PC-9 (cell line): ENCODE results near the gene APPL1. TPM values are rescaled to one million over a fixed set of nuclear protein-coding genes. Genes with fewer than 3 reads are reported as not detected.
A peak's percentile ranks its signal among the peaks of the same experiment; 100 is the strongest.

Source experiments
- BruUV-seq: library from RNA; stranded (reverse); fragments of 400-500 nt; replicated peaks from 2 replicates; lab custom pipeline; 2021; lab: Mats Ljungman, UMichigan
- CTCF ChIA-PET: fragments of 300-600 bp; sonication (Branson Sonifier 250); formaldehyde crosslinking; loops from one replicate; lab custom pipeline; 2022; ENCODE audit warnings: antibody characterized with exemption; lab: Charles Lee
- POLR2A ChIA-PET: fragments of 300-600 bp; sonication (Branson Sonifier 250); formaldehyde crosslinking; loops from one replicate; lab custom pipeline; 2022; ENCODE audit warnings: antibody characterized with exemption; ENCODE audit not compliant: unreplicated experiment; lab: Charles Lee
- DNase-seq, 2 experiments: peaks; one replicate each; pipeline versions ENCODE4 v3.0.0 to v3.0.0-alpha.2; 2015 to 2022; ENCODE audit warnings: mixed read lengths in 1 of 2
- H2AFZ ChIP-seq: fragments of 200-600 bp; sonication (generic); 2 replicates; pipeline ENCODE4 v1.8.1; 2017; ENCODE audit warnings: antibody characterized with exemption
- H3F3A ChIP-seq: fragments of 200-600 bp; sonication (generic); 2 replicates; pipeline ENCODE4 v1.8.1; 2017; ENCODE audit warnings: antibody characterized with exemption, mild to moderate bottlenecking, low read depth; ENCODE audit not compliant: insufficient read depth
- H3K27ac ChIP-seq: fragments of 200-600 bp; sonication (generic); 2 replicates; pipeline ENCODE4 v1.6.1; 2016; ENCODE audit warnings: mixed run types
- H3K27me3 ChIP-seq: fragments of 200-600 bp; sonication (generic); 2 replicates; pipeline ENCODE4 v1.6.1; 2016; ENCODE audit warnings: low read depth, mixed run types; ENCODE audit not compliant: insufficient read depth
- H3K36me3 ChIP-seq: fragments of 200-600 bp; sonication (generic); 2 replicates; pipeline ENCODE4 v1.6.1; 2016; ENCODE audit warnings: low read depth, mixed run types
- H3K4me1 ChIP-seq: fragments of 200-600 bp; sonication (generic); replicated peaks from 2 replicates; pipeline ENCODE4 v1.6.1; 2016; ENCODE audit warnings: mixed run types; ENCODE audit not compliant: insufficient read depth
- H3K4me2 ChIP-seq: fragments of 200-600 bp; sonication (generic); 2 replicates; pipeline ENCODE4 v1.6.1; 2017; ENCODE audit warnings: mixed run types
- H3K4me3 ChIP-seq: fragments of 200-600 bp; sonication (generic); 2 replicates; pipeline ENCODE4 v1.6.1; 2016; ENCODE audit warnings: mixed run types
- H3K79me2 ChIP-seq: fragments of 200-600 bp; sonication (generic); 2 replicates; pipeline ENCODE4 v1.6.1; 2017; ENCODE audit warnings: low read depth, mixed run types
- H3K9me2 ChIP-seq: fragments of 200-600 bp; sonication (generic); 2 replicates; pipeline ENCODE4 v1.8.1; 2017; ENCODE audit warnings: mild to moderate bottlenecking; ENCODE audit not compliant: insufficient read depth
- H3K9me3 ChIP-seq: fragments of 200-600 bp; sonication (generic); 2 replicates; pipeline ENCODE4 v1.8.1; 2016; ENCODE audit warnings: low read depth; ENCODE audit not compliant: insufficient read depth
- H4K20me1 ChIP-seq: fragments of 200-600 bp; sonication (generic); 2 replicates; pipeline ENCODE4 v1.8.1; 2017; ENCODE audit not compliant: insufficient read depth
- CTCF ChIP-seq: fragments of 200-600 bp; sonication (generic); conservative IDR thresholded peaks from 2 replicates; pipeline ENCODE4 v1.6.1; 2017; ENCODE audit warnings: mixed run types, antibody characterized with exemption, mild to moderate bottlenecking, moderate library complexity
- EZH2 ChIP-seq: fragments of 200-600 bp; sonication (generic); IDR thresholded peaks from 2 replicates; pipeline ENCODE4 v1.8.0; 2017; ENCODE audit warnings: antibody characterized with exemption, low read depth
- intact Hi-C: fragments of 100-400 bp; cut with micrococcal nuclease; formaldehyde crosslinking; loops from one replicate; pipeline ENCODE4 v1.10.0; 2022; ENCODE audit not compliant: unreplicated experiment
- total RNA-seq: library from RNA; stranded (reverse); gene quantifications from 2 replicates; pipeline ENCODE4 v1.2.3, GENCODE V29; 2021

The APPL1 gene
- total RNA-seq, 1 experiment from 2014 or later, result 34.1 TPM

- H3K4me1 ChIP-seq, result peaks cover 22% of the 10 kb centered on the region
- intact Hi-C loops, result loop anchor here (10.0 kb wide), 2 partner anchors 120 to 220 kb away; no protein-coding TSS in a partner anchor
- no peak for TF ChIP-seq CTCF
- no peak for TF ChIP-seq EZH2
- no peaks in the 10 kb centered on the region for H3K27me3 ChIP-seq
- no peak overlapping the region for H2AFZ ChIP-seq
- H3K4me3 ChIP-seq, result no peak overlapping the region
- H3K9me2 ChIP-seq, result no peaks in the 10 kb centered on the region
- no peaks in the 10 kb centered on the region for H3K36me3 ChIP-seq
- no TSS peak for BruUV-seq
- H3K9me3 ChIP-seq, result no peaks in the 10 kb centered on the region
- peaks cover 16% of the 10 kb centered on the region for H3K79me2 ChIP-seq
- H3K4me2 ChIP-seq, result no peak overlapping the region
- H4K20me1 ChIP-seq, result peaks cover 13% of the 10 kb centered on the region
- no peak for DNase-seq
- ChIA-PET POLR2A (no interaction called here), CTCF (no interaction called here)
- no peak overlapping the region for H3K27ac ChIP-seq
- peaks cover 24% of the 10 kb centered on the region for H3F3A ChIP-seq
Observed at GRCh38 chr3:57224856-57225255, 2.7 kb upstream of the APPL1 start.

- Histone ChIP-seq H3K4me1 (peaks cover 27% of the 10 kb centered on the region), H3K36me3 (no peaks in the 10 kb centered on the region), H3K4me3 (no peak overlapping the region), H2AFZ (no peak overlapping the region), H4K20me1 (peaks cover 23% of the 10 kb centered on the region), H3K9me2 (no peaks in the 10 kb centered on the region), H3K9me3 (no peaks in the 10 kb centered on the region), H3K79me2 (peaks cover 24% of the 10 kb centered on the region), H3K27me3 (no peaks in the 10 kb centered on the region), H3K27ac (0 out of 2 replicates have a peak overlapping the region, but pooled peaks have one; percentile 6), H3F3A (peaks cover 24% of the 10 kb centered on the region), H3K4me2 (peak overlapping the region; percentile 84)
- DNase-seq, result no peak
- TF ChIP-seq EZH2 (no peak), CTCF (no peak)
- ChIA-PET POLR2A (no interaction called here), CTCF (no interaction called here)
- intact Hi-C loops, result loop anchor here (10.0 kb wide), 2 partner anchors 121 to 221 kb away; no protein-coding TSS in a partner anchor
- no TSS peak for BruUV-seq
Observed at GRCh38 chr3:57226176-57226575, 1.4 kb upstream of the APPL1 start.

GRCh38 chr3:57227930-57228751 lies 612 bp downstream of the APPL1 start:
- peaks cover 42% of the 10 kb centered on the region for H3K79me2 ChIP-seq
- peaks cover 27% of the 10 kb centered on the region for H3K4me1 ChIP-seq
- peak overlapping the region; percentile 66 for H3K4me3 ChIP-seq
- no peaks in the 10 kb centered on the region for H3K27me3 ChIP-seq
- CTCF ChIA-PET, result no interaction called here
- H3K4me2 ChIP-seq, result peak overlapping the region; percentile 84
- TF ChIP-seq EZH2 (no peak), CTCF (no peak)
- peak in 1 of 2 experiments; percentile 33 for DNase-seq
- no peaks in the 10 kb centered on the region for H3K9me3 ChIP-seq
- H3F3A ChIP-seq, result peaks cover 24% of the 10 kb centered on the region
- intact Hi-C loops, result loop anchor here (10.0 kb wide), 2 partner anchors 123 to 223 kb away; no protein-coding TSS in a partner anchor
- H3K36me3 ChIP-seq, result no peaks in the 10 kb centered on the region
- peak overlapping the region; percentile 31 for H3K27ac ChIP-seq
- H3K9me2 ChIP-seq, result no peaks in the 10 kb centered on the region
- BruUV-seq, result no TSS peak
- POLR2A ChIA-PET, result interaction anchor here (0.5 kb wide), 1 partner anchor 623 kb away, joined by 19 read pairs; no protein-coding TSS in a partner anchor
- H4K20me1 ChIP-seq, result peaks cover 23% of the 10 kb centered on the region
- peak overlapping the region; percentile 80 for H2AFZ ChIP-seq
